Glutamatergic neuron (in vitro differentiated cells): ENCODE measurements around the gene APEH. TPM values are rescaled to one million over a fixed set of nuclear protein-coding genes. Genes with fewer than 3 reads are reported as not detected.
"Not testable (repeated sequence)": the region's sequence is repeated elsewhere in the genome, so short reads cannot be mapped to it uniquely, and the experiment has no call there.

Experiments
- DNase-seq: peaks from one replicate; pipeline ENCODE4 v3.0.0; 2022
- H3K27ac Mint-ChIP-seq: one replicate; pipeline ENCODE4 v1.8.0; 2020; ENCODE audit warnings: mild to moderate bottlenecking, mixed read lengths, inconsistent platforms; ENCODE audit not compliant: unreplicated experiment
- H3K27me3 Mint-ChIP-seq: one replicate; pipeline ENCODE4 v1.8.0; 2020; ENCODE audit warnings: mild to moderate bottlenecking, moderate library complexity, mixed read lengths, inconsistent platforms; ENCODE audit not compliant: unreplicated experiment
- H3K36me3 Mint-ChIP-seq: one replicate; pipeline ENCODE4 v1.8.0; 2020; ENCODE audit warnings: mild to moderate bottlenecking, mixed read lengths, inconsistent platforms; ENCODE audit not compliant: unreplicated experiment
- H3K4me1 Mint-ChIP-seq: one replicate; pipeline ENCODE4 v1.8.0; 2020; ENCODE audit warnings: mild to moderate bottlenecking, low read depth, mixed read lengths, inconsistent platforms; ENCODE audit not compliant: unreplicated experiment
- H3K4me3 Mint-ChIP-seq: one replicate; pipeline ENCODE4 v1.8.0; 2020; ENCODE audit warnings: mild to moderate bottlenecking, mixed read lengths, inconsistent platforms; ENCODE audit not compliant: unreplicated experiment
- H3K9me3 Mint-ChIP-seq: one replicate; pipeline ENCODE4 v1.8.0; 2020; ENCODE audit warnings: mild to moderate bottlenecking, moderate library complexity, mixed read lengths, inconsistent platforms; ENCODE audit not compliant: unreplicated experiment
- CTCF ChIP-seq: fragments of 200-600 bp; sonication (generic); IDR thresholded peaks from one replicate; pipeline ENCODE4 v1.5.0; 2021; ENCODE audit not compliant: partially characterized antibody, unreplicated experiment
- total RNA-seq: library from RNA; stranded (reverse); fragmentation: NEBNext Ultra II Directional; extraction: Animal tissue kit (Norgen Biotek cat#: 25700); gene quantifications from one replicate; pipeline ENCODE4 v1.2.1, GENCODE V29; 2021; ENCODE audit not compliant: unreplicated experiment

The APEH gene
- total RNA-seq, 1 donor from 2014 or later, result 119 TPM

DNA sequence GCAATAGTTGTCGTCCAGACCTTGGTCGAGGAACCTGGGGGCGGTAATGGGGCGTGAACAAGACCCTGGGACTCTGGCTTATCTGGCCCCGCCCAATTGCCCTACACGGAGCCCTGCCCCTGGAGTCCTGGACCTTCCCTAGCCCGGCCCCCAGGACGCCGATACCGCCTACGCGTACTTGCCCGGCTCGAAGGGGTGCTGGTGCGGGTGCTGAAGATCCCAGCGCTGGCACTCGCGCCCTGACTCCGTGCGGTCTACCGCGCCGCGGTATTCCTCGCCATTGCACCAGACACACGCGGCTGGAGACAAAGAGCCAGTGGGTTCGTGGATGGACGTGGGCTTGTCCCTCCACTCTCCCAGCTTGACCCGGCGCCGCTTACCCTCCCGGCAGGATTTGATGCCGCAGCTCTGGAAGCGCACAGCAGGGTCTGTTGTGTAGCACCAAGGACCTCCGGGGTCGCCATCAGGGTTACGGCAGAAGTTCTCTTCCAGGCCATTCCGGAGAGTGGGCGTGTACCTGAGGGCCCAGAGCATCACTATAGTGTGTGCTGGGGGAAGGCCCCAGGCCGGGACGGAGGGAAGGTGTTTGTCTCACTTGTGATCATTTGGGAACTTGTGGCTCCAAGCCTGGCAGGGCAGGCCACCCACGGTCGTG is 12.7 kb downstream of the APEH start:
- Mint-ChIP-seq H3K27ac (peak overlapping the region; percentile 33), H3K4me3 (peak overlapping the region; percentile 79), H3K27me3 (peaks cover 14% of the 10 kb centered on the region)
- not testable (repeated sequence) for H3K36me3 Mint-ChIP-seq, H3K9me3 Mint-ChIP-seq, H3K4me1 Mint-ChIP-seq
- DNase-seq, result peak; percentile 71

GRCh38 chr3:49687424-49687795 is 13.3 kb downstream of the APEH start:
- not testable (repeated sequence) for H3K27ac Mint-ChIP-seq, DNase-seq, H3K9me3 Mint-ChIP-seq, H3K36me3 Mint-ChIP-seq, H3K4me1 Mint-ChIP-seq
- H3K4me3 Mint-ChIP-seq, result peak overlapping the region; percentile 79
- H3K27me3 Mint-ChIP-seq, result peaks cover 14% of the 10 kb centered on the region

DNA sequence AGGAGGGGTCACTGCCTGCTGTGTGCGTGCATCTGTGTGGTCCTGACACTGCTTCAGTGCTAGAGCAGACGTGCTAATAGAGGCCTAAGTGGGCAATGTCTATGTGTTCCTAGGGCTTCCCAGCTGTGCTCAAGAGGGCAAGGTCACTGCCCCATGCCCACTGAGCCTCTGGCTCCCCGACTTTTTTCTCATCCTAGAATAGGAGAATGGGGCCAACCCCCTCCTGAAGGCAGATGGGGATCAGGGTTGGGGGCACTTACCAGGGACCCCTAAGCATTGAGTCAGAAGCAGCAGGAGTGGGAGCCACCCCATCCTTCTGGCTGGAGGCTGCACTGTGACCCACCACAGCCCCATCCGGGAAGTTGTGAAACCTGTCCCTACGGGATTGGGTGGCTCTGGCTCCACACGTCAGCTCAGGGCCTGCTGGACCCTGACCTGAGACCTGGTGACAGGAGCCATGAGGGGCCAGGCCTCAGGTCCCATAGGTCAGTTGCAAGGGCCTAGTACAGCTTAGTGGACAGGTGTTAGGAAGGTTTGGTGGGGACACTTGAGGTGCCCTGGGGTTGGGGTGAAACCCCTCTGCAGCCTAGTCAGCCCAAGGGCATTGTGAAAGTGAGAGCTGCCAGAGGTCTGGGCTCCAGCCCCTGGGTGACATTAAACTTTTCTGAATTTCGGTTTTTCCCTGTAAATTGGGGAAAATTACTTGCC is 14.3 kb downstream of the APEH start:
- not testable (repeated sequence) for H3K36me3 Mint-ChIP-seq, DNase-seq, H3K9me3 Mint-ChIP-seq, H3K4me1 Mint-ChIP-seq
- Mint-ChIP-seq H3K27ac (peak overlapping the region; percentile 94), H3K4me3 (peak overlapping the region; percentile 100), H3K27me3 (peaks cover 14% of the 10 kb centered on the region)

DNA sequence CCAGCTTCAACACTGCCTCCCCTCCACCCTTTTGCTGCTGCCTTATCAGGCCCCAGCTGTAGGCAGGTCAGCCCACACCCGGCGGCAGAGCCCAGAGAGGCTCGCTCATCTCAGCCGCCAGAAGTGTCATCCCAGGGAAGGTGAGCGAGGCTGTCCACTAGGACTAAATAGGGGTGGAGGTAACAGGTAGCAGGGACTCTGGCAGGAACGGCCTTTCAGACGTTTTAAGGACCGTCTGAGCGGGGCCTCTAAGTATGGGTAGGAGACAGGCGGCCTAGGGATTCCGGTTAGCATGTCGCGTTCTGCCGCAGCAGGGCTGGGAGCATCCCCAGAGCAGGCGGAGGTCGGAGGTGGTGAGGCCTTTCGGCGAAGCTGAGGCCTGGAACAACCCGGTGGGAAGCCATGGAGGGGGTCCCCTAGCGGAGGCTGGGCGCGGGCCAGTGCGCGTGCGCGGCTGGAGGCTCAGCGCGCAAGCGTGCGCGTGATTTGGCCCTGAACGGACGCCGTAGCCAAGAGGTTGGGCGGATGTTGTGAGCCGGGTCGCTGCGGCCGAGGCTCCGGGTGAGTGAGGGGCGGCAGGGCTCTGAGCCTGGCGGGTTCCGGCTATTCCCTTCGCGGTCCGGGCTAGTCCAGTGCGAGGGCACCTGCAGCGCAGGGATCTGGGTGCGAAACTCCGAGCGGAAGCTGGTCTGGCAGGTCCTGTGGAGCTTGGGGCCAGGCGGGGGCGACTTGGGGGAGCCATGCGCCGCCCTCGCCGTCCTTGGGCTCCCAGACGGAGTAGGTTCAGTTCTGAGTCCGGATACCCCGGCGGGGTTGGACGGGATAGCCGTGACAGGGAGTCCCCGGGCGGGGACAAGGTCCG is 15.1 kb downstream of the APEH start, which contains the start of the genes MST1 and RNF123:
TSS of gene MST1 (minus strand) at position 429 of the 862 bp plus-strand sequence. CDS start 783 bp downstream, outside the sequence.
TSS of gene RNF123 (plus strand) at position 512 of the 862 bp plus-strand sequence. CDS start 1,609 bp downstream, outside the sequence.
- peak; percentile 26 for TF ChIP-seq CTCF
- no peaks in the 10 kb centered on the region for H3K36me3 Mint-ChIP-seq
- DNase-seq, result peak; percentile 98
- peaks cover 10% of the 10 kb centered on the region for H3K4me1 Mint-ChIP-seq
- peak within 1 kb of the TSS; percentile 94 for H3K27ac Mint-ChIP-seq
- H3K4me3 Mint-ChIP-seq, result peak within 1 kb of the TSS; percentile 100
- peaks cover 3% of the 10 kb centered on the region for H3K9me3 Mint-ChIP-seq
- H3K27me3 Mint-ChIP-seq, result peaks cover 14% of the 10 kb centered on the region

GRCh38 chr3:49689908-49690624 is 15.9 kb downstream of the APEH start:
- peak overlapping the region; percentile 85 for H3K27ac Mint-ChIP-seq
- H3K4me3 Mint-ChIP-seq, result peak overlapping the region; percentile 100

GRCh38 chr3:49690856-49691255 is 16.7 kb downstream of the APEH start:
- not testable (repeated sequence) for H3K27ac Mint-ChIP-seq, H3K36me3 Mint-ChIP-seq, H3K4me1 Mint-ChIP-seq, DNase-seq, H3K9me3 Mint-ChIP-seq
- Mint-ChIP-seq H3K27me3 (peaks cover 11% of the 10 kb centered on the region), H3K4me3 (peak overlapping the region; percentile 57)

More at GRCh38 chr3:49689908-49690624, 15.9 kb downstream of the APEH start:
- H3K36me3 Mint-ChIP-seq, H3K9me3 Mint-ChIP-seq, DNase-seq, H3K4me1 Mint-ChIP-seq: not testable (repeated sequence)
- H3K27me3 Mint-ChIP-seq, result peaks cover 14% of the 10 kb centered on the region

DNA sequence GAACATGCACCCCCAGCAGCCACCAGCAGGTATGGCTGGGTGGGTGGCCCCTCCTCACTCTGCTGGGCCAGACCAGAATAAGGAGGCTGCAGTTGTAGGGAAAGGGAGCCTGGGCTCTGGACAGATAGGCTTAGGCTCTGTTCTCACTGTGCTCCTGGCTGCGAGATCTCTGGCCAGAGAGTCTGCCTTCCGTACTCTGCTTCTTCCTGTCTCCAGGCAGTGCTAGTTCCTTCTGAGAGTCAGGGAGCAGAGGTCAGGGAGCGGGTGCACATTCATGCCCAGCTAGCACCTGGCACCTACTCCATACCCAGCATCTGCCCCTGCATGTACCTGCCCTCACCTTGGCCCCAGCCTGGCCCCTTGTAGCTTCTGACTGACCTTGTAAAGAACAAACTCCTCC is 17.3 kb downstream of the APEH start:
- DNase-seq, H3K9me3 Mint-ChIP-seq, H3K27ac Mint-ChIP-seq, H3K36me3 Mint-ChIP-seq, H3K4me1 Mint-ChIP-seq, H3K4me3 Mint-ChIP-seq: not testable (repeated sequence)
- peaks cover 11% of the 10 kb centered on the region for H3K27me3 Mint-ChIP-seq

- not testable (repeated sequence) for H3K36me3 Mint-ChIP-seq, H3K4me3 Mint-ChIP-seq, DNase-seq, H3K27me3 Mint-ChIP-seq, H3K4me1 Mint-ChIP-seq, H3K27ac Mint-ChIP-seq, H3K9me3 Mint-ChIP-seq
Observed at GRCh38 chr3:49694409-49695070, 20.4 kb downstream of the APEH start.

DNA sequence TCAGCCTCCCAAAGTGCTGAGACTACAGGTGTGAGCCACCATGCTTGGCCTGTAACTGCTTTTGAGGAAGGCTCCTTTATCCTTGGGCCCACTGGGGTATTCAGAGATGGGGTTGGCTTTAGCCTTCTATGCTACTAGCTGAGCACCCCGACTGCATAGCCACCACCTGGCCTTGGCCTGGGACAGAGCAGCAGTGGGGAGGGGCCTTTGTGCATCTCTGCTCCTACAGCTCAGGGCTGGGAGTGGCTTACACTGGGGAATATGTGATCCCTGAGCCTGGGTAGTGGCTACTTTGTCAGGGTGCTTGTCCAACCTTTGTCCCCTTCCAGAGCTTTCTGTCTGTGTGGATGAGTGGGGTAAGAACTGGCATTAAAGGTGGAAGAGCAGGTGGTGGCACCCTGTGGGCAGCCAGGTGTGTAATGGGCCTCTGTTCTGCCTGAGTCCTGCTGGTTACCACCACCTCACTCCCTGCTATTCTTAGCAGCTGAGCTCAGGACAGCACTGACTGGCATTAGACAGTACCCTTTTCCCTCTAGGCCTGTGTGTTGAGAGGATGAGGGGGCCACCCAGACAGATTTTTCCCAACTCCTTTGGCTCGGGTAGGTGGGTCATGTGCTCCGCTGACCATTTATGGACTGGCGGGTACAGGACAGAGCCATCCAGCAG is 21.3 kb downstream of the APEH start:
- H3K36me3 Mint-ChIP-seq, H3K9me3 Mint-ChIP-seq, DNase-seq, H3K4me3 Mint-ChIP-seq, H3K27ac Mint-ChIP-seq, H3K4me1 Mint-ChIP-seq, H3K27me3 Mint-ChIP-seq: not testable (repeated sequence)
